ENCODE results near the gene RHOBTB3. TPM values are rescaled to one million over a fixed set of nuclear protein-coding genes. Genes with fewer than 3 reads are reported as not detected.
"Not testable (repeated sequence)": the region's sequence is repeated elsewhere in the genome, so short reads cannot be mapped to it uniquely, and the experiment has no call there.

The RHOBTB3 gene
- total and polyA plus RNA-seq, 8 donors: 13.7 to 730 (median 89.3) TPM

DNA sequence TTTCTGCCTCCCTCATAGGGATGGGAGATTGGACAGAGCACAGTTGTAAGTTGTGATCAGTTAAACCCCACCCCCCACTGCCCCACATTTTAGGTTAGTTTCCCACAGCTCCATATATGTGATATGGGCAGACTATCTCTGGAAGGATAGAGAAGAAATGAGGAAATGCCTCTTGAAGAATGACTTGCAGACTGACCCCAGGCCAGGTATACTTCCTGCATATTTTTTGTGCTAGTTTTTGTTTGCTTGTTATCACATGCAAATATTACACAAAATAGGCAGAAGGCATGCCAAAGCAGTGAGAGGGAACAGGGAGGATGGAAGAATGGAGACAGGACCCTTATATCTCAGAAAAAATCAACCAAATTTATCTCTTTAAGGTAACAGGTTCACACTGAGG is 101.5 kb downstream of the RHOBTB3 start:
- no peaks in the 10 kb centered on the region for H3K36me3 ChIP-seq
- peak overlapping the region in 3 of 5 donors; percentile 44 to 92 (median 89) for H3K27ac ChIP-seq
- no peak for DNase-seq
- TF ChIP-seq POLR2AphosphoS5 (IDR thresholded peaks at IDR 0.05) (peak in 1 of 3 donors; percentile 20), POLR2A (IDR thresholded peaks at IDR 0.05) (no peak), EP300 (IDR thresholded peaks at IDR 0.05) (no peak)
- TF ChIP-seq, protein P1, sequence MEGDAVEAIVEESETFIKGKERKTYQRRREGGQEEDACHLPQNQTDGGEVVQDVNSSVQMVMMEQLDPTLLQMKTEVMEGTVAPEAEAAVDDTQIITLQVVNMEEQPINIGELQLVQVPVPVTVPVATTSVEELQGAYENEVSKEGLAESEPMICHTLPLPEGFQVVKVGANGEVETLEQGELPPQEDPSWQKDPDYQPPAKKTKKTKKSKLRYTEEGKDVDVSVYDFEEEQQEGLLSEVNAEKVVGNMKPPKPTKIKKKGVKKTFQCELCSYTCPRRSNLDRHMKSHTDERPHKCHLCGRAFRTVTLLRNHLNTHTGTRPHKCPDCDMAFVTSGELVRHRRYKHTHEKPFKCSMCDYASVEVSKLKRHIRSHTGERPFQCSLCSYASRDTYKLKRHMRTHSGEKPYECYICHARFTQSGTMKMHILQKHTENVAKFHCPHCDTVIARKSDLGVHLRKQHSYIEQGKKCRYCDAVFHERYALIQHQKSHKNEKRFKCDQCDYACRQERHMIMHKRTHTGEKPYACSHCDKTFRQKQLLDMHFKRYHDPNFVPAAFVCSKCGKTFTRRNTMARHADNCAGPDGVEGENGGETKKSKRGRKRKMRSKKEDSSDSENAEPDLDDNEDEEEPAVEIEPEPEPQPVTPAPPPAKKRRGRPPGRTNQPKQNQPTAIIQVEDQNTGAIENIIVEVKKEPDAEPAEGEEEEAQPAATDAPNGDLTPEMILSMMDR (IDR thresholded peaks at IDR 0.05): no peak
- H3K4me1 ChIP-seq: peaks cover 15 to 58% (median 29%) of the 10 kb centered on the region in 4 donors
- H3K27me3 ChIP-seq: no peaks in the 10 kb centered on the region
- intact Hi-C loops (cut with DNase I; ENCODE audit: low total_unique reads): no loop called here
- H3K4me3 ChIP-seq: no peak overlapping the region
- no peaks in the 10 kb centered on the region for H3K9me3 ChIP-seq

DNA sequence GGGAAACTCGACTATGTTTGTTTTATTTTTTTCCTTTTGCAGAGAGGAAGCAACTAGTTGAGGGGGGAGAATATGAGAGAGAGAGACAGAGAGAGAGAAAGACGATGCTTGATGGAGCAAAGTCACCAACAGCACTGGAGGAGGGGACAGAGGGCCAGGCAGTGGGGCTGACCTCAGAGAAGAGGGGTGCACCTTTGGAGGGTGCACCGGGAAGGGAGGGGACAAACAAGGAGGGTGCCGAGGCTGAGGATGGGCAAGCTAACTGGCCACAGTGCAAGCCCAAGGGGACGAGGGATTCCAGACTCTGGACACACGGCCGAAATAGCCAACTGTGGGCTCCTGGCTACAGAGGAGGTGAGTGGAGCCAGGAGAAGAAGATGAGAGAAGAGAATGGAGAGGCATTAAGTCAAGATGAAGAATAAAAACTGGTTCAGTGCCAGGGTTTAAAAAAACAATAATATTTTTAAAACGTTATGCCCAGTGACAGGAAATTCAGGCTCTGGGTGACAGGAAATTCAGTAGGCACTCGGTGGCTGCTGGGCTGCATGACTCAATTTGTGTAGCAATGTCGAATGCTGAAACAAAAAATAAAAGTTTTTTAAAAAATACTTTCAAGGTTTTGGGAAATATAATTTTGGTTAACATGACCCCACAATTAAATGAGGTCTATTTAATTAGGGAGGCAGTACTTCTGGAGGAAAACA is 104.7 kb downstream of the RHOBTB3 start:
- Histone ChIP-seq H3K4me3 (peak overlapping the region; percentile 37 to 59 (median 50)), H3K27me3 (no peaks in the 10 kb centered on the region), H3K36me3 (no peaks in the 10 kb centered on the region), H3K27ac (peak overlapping the region; percentile 71 to 92 (median 89)), H3K9me3 (no peaks in the 10 kb centered on the region), H3K4me1 (peaks cover 17 to 65% (median 30%) of the 10 kb centered on the region in 4 donors)
- 23 to 40% (median 28%) methylated on average over 10 of the region's 10 CpGs for WGBS, 5 donors
- intact Hi-C loops (cut with DNase I; ENCODE audit: low total_unique reads): no loop called here
- DNase-seq: no peak
- no peak for TF ChIP-seq POLR2AphosphoS5 (IDR thresholded peaks at IDR 0.05)
- no peak for TF ChIP-seq EP300 (IDR thresholded peaks at IDR 0.05)
- TF ChIP-seq POLR2A (IDR thresholded peaks at IDR 0.05): no peak
- TF ChIP-seq, protein P1 (IDR thresholded peaks at IDR 0.05): no peak

DNA sequence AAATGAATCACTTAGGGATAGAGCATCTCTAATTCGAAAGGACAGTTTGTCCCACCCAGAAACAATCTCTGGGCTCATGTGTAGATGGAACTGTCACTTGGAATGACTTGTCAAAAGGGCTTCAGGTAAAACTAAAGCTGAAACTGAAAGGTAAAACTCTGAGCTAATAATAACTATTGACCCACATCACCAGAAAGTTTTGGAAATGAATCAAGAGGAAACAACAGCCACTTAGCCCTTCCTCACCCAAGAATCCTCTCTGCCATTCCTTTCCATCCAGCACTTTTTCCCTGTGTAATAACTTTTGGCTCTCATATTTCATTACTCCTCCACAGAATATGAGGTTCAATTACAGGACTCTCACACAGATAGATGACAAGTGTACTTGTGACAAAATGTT is 105.4 kb downstream of the RHOBTB3 start:
- H3K4me1 ChIP-seq: peaks cover 17 to 73% (median 30%) of the 10 kb centered on the region in 4 donors
- H3K27ac ChIP-seq: peak overlapping the region in 4 of 5 donors; percentile 89 to 92 (median 90)
- no peaks in the 10 kb centered on the region for H3K9me3 ChIP-seq
- no peak for DNase-seq
- H3K27me3 ChIP-seq: no peaks in the 10 kb centered on the region
- H3K4me3 ChIP-seq: no peak overlapping the region
- intact Hi-C loops (cut with DNase I; ENCODE audit: low total_unique reads): no loop called here
- no peak for TF ChIP-seq EP300 (IDR thresholded peaks at IDR 0.05)
- TF ChIP-seq POLR2AphosphoS5 (IDR thresholded peaks at IDR 0.05): peak in 2 of 3 donors; percentile 7 to 58
- TF ChIP-seq, protein P1 (IDR thresholded peaks at IDR 0.05): no peak
- no peaks in the 10 kb centered on the region for H3K36me3 ChIP-seq
- WGBS, 5 donors: 62 to 91% (median 65%) methylated on average over 1 of the region's 1 CpG

DNA sequence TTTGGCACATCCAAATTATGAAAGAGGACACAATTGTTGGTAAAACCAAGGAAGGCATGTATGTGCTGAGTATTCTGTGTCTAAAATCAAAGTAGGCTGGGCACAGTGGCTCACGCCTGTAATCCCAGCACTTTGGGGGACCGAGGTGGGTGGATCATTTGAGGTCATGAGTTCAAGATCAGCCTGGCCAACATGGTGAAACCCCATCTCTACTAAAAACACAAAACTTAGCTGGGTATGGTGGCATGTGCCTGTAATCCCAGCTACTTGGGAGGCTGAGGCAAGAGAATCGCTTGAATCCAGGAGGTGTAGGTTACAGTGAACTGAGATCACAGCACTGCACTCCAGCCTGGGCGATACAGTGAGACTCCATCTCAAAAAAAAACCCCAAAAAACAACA is 105.8 kb downstream of the RHOBTB3 start:
- WGBS, 5 donors: 88 to 100% (median 95%) methylated on average over 4 of the region's 4 CpGs
- intact Hi-C loops (cut with DNase I; ENCODE audit: low total_unique reads): not testable (repeated sequence)
- peak overlapping the region in 4 of 5 donors; percentile 89 to 92 (median 90) for H3K27ac ChIP-seq

DNA sequence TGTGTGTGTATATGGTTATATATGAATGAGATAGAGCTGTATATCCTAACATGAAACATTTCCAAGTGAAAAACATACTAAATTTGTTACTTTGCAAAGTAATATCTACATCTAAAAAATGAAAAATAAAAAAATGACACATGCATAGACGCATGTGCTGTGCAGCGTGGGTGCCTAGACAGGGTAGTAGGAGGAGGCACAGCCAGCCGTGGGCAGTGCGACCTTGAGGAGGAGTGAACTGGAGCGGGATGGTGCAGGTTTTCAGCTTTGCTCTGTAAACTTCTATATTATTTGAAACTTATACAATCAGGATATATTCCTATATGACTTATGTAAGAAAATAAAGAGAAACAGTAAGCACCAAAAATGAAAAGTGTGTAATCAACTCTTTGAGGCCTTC is 106.4 kb downstream of the RHOBTB3 start:
- DNase-seq: no peak
- intact Hi-C loops (cut with DNase I; ENCODE audit: low total_unique reads): no loop called here
- no peaks in the 10 kb centered on the region for H3K36me3 ChIP-seq

More for the DNA sequence above, 105.8 kb downstream of the RHOBTB3 start:
- H3K4me1 ChIP-seq: peaks cover 17 to 74% (median 31%) of the 10 kb centered on the region in 4 donors
- not testable (repeated sequence) for H3K4me3 ChIP-seq, H3K9me3 ChIP-seq, H3K36me3 ChIP-seq, H3K27me3 ChIP-seq, DNase-seq

More for the DNA sequence above, 106.4 kb downstream of the RHOBTB3 start:
- TF ChIP-seq POLR2AphosphoS5 (IDR thresholded peaks at IDR 0.05) (no peak), POLR2A (IDR thresholded peaks at IDR 0.05) (no peak), EP300 (IDR thresholded peaks at IDR 0.05) (no peak)
- TF ChIP-seq, protein P1 (IDR thresholded peaks at IDR 0.05): no peak
- Histone ChIP-seq H3K9me3 (no peaks in the 10 kb centered on the region), H3K27me3 (no peaks in the 10 kb centered on the region), H3K4me1 (peaks cover 20 to 74% (median 34%) of the 10 kb centered on the region in 4 donors), H3K27ac (peak overlapping the region in 2 of 5 donors; percentile 31 to 92), H3K4me3 (no peak overlapping the region)
- WGBS, 5 donors: 91 to 97% (median 95%) methylated on average over 5 of the region's 5 CpGs

Measured in stomach (tissue), 9 donors.